K562 (cell line): ENCODE results near the gene STARD13. TPM values are rescaled to one million over a fixed set of nuclear protein-coding genes. Genes with fewer than 3 reads are reported as not detected.

Source experiments
- ATAC-seq: fragments of 200-7000 bp; cut with Tn5 transposase; 3 replicates; pipeline ENCODE4 v1.9.1; 2020; ENCODE audit warnings: moderate library complexity
- BruUV-seq: library from RNA; stranded (reverse); fragments of 400-500 nt; replicated peaks from 2 replicates; lab custom pipeline; 2021; lab: Mats Ljungman, UMichigan
- CTCF ChIA-PET: fragments of 300-600 bp; formaldehyde crosslinking; extraction: SDS; loops from one replicate; lab custom pipeline; 2021; ENCODE audit warnings: low intra/inter-chr PET ratio; lab: Yijun Ruan, JAX
- POLR2A ChIA-PET: fragments of 300-600, 350-650 bp; sonication (Branson Sonifier 250); formaldehyde crosslinking; extraction: SDS; loops from one replicate; lab custom pipeline; 2021; ENCODE audit warnings: antibody characterized with exemption, inconsistent platforms; lab: Yijun Ruan, JAX
- DNase-seq, 4 experiments: peaks; one replicate each; pipeline versions ENCODE4 v3.0.0 to v3.0.0-alpha.2; 2011 to 2018; ENCODE audit warnings: low spot score in 3 of 4, mixed read lengths in 3 of 4; ENCODE audit errors: extremely low read depth in 1 of 4
- FAIRE-seq: peaks from 2 replicates; lab custom pipeline; 2011; peaks lifted over from hg19 to GRCh38; lab: Jason Lieb, UNC
- H2AFZ ChIP-seq: 2 replicates; pipeline ENCODE4 v1.6.0; 2011; ENCODE audit warnings: low read depth, low read length, control low read depth, inconsistent platforms
- H3K27ac ChIP-seq: fragments of 200-600 bp; 3 replicates; pipeline ENCODE4 v1.8.0; 2011; ENCODE audit warnings: low read depth, mild to moderate bottlenecking, control low read depth, inconsistent platforms, low read length, moderate library complexity, mixed read lengths; ENCODE audit errors: extremely low read depth
- H3K27me3 ChIP-seq, 2 experiments: fragments of 300-600 bp in 1 of 2; 2 replicates in 1 of 2; 3 replicates in 1 of 2; pipeline versions ENCODE4 v1.6.0 to v1.8.0; 2011; ENCODE audit warnings: inconsistent platforms in 2 of 2, low read length in 2 of 2, mild to moderate bottlenecking in 1 of 2, mixed read lengths in 1 of 2, moderate library complexity in 1 of 2; ENCODE audit not compliant: control insufficient read depth in 2 of 2, insufficient read depth in 2 of 2
- H3K36me3 ChIP-seq: fragments of 300-600 bp; 3 replicates; pipeline ENCODE4 v1.8.0; 2011; ENCODE audit warnings: mild to moderate bottlenecking, low read length, inconsistent platforms; ENCODE audit not compliant: control insufficient read depth, insufficient read depth
- H3K4me1 ChIP-seq, 2 experiments: fragments of 200-600 bp in 1 of 2; replicated peaks in 1 of 2; 2 replicates in 1 of 2; 3 replicates in 1 of 2; pipeline versions ENCODE4 v1.5.1 to v1.8.0; 2011; ENCODE audit warnings: inconsistent platforms in 2 of 2, low read length in 2 of 2, mild to moderate bottlenecking in 1 of 2, mixed read lengths in 1 of 2, moderate library complexity in 1 of 2; ENCODE audit not compliant: control insufficient read depth in 2 of 2, insufficient read depth in 2 of 2
- H3K4me2 ChIP-seq: 2 replicates; pipeline ENCODE4 v1.6.1; 2011; ENCODE audit warnings: low read length, control low read depth, inconsistent platforms, mixed read lengths; ENCODE audit not compliant: insufficient read depth
- H3K4me3 ChIP-seq: fragments of 200-600 bp; sonication (generic), shearing (Covaris generic); 2 replicates; pipeline ENCODE4 v1.5.1; 2016; ENCODE audit warnings: control low read depth, inconsistent platforms
- H3K79me2 ChIP-seq: fragments of 200-600 bp; 3 replicates; pipeline ENCODE4 v1.8.0; 2011; ENCODE audit warnings: low read length, inconsistent platforms; ENCODE audit not compliant: control insufficient read depth, insufficient read depth
- H3K9ac ChIP-seq, 2 experiments: 2 replicates each; pipeline versions ENCODE4 v1.6.0 to v1.6.1; 2011; ENCODE audit warnings: low read depth in 2 of 2, low read length in 2 of 2, control low read depth in 1 of 2, inconsistent platforms in 1 of 2, mild to moderate bottlenecking in 1 of 2, mixed read lengths in 1 of 2; ENCODE audit not compliant: insufficient read depth in 1 of 2
- H3K9me1 ChIP-seq: one replicate; pipeline ENCODE4 v1.6.0; 2011; ENCODE audit warnings: inconsistent platforms, mild to moderate bottlenecking, low read length, moderate library complexity; ENCODE audit not compliant: control insufficient read depth, insufficient read depth
- H3K9me3 ChIP-seq: replicated peaks from 2 replicates; pipeline ENCODE4 v1.5.1; 2011; ENCODE audit warnings: low read depth, low read length, inconsistent platforms; ENCODE audit not compliant: control insufficient read depth, insufficient read depth
- H4K20me1 ChIP-seq: replicated peaks from 2 replicates; pipeline ENCODE4 v1.6.1; 2011; ENCODE audit warnings: low read length, inconsistent platforms, mixed read lengths; ENCODE audit not compliant: control insufficient read depth, insufficient read depth
- BHLHE40 ChIP-seq: IDR thresholded peaks from 2 replicates; pipeline ENCODE4 v1.6.1; 2011; ENCODE audit warnings: low read length, improper control_type of control experiment
- POLR3A ChIP-seq: IDR thresholded peaks from 2 replicates; pipeline ENCODE4 v1.6.1; 2011; ENCODE audit warnings: borderline replicate concordance, mild to moderate bottlenecking, moderate library complexity; ENCODE audit not compliant: insufficient read length, insufficient read depth; ENCODE audit errors: extremely low read depth
- TBP ChIP-seq: optimal IDR thresholded peaks from 2 replicates; pipeline ENCODE3; 2011; ENCODE audit warnings: low read depth, low read length, improper control_type of control experiment
- WGBS: fragments of 100-300 bp; shearing (Covaris generic); methylation state at CpG from one replicate; pipeline ENCODE4 v1.1.6; 2016; ENCODE audit warnings: low coverage, mixed read lengths; ENCODE audit not compliant: insufficient coverage; ENCODE audit errors: missing lambda C conversion rate; 5-methylcytosine and 5-hydroxymethylcytosine counted together
- in situ Hi-C: fragments of 300-500 bp; cut with MboI; formaldehyde crosslinking; loops from 4 replicates; pipeline ENCODE4 v1.15.0; 2018; ENCODE audit warnings: inconsistent platforms, mixed read lengths
- intact Hi-C: fragments of 100-400 bp; cut with micrococcal nuclease; formaldehyde crosslinking; loops from 2 replicates; pipeline ENCODE4 v1.14.2; 2022
- polyA plus RNA-seq, 8 experiments: library from polyadenylated mRNA; depleted of rRNA in 4 of 8; stranded (reverse) in 5 of 8; unstranded in 3 of 8; fragments of >200 nt; fragmentation: Nextera tagmentation in 2 of 8; fragmentation: Illumina TruSeq in 1 of 8; extraction: Ambion mirVana in 2 of 8; extraction: Trizol in 1 of 8; gene quantifications; 2 replicates each; pipeline versions ENCODE4 v1.2.1 to v1.2.3, GENCODE V29; 2011 to 2014; ENCODE audit warnings: inconsistent platforms in 1 of 8, missing spikeins in 1 of 8
- total RNA-seq, 7 experiments: library from RNA; depleted of rRNA in 6 of 7; stranded (reverse); fragments of >200 nt in 6 of 7; fragmentation: Illumina TruSeq in 2 of 7; extraction: Trizol in 2 of 7; gene quantifications; 2 replicates each; pipeline versions ENCODE4 v1.2.1 to v1.2.3, GENCODE V29; 2011 to 2021; ENCODE audit warnings: low replicate concordance in 1 of 7

STARD13 gene
- total and polyA plus RNA-seq, 9 of the 15 experiments (the other 6 are each of a cell fraction or from before 2014, with no cell fraction given): 0.11 TPM; not detected in 8

GRCh38 chr13:33123066-33123859 lies 162.3 kb downstream of the STARD13 start (continued):
- no peak for TF ChIP-seq POLR3A

- DNase-seq (no peak), ATAC-seq (no peak), FAIRE-seq (no peak)
- no TSS peak for BruUV-seq
- ChIA-PET POLR2A (interaction anchor here (0.6 kb wide), 1 partner anchor 16 kb away, joined by 3 read pairs; no protein-coding TSS in a partner anchor), CTCF (no interaction called here)
- 0% methylated on average over 9 of the region's 10 CpGs for WGBS
- Histone ChIP-seq H3K36me3 (no peaks in the 10 kb centered on the region), H3K4me1 (no peaks in the 10 kb centered on the region), H3K4me3 (no peak overlapping the region), H3K27ac (no peak overlapping the region), H3K79me2 (no peaks in the 10 kb centered on the region), H3K27me3 (no peaks in the 10 kb centered on the region), H3K4me2 (no peak overlapping the region), H3K9me1 (no peaks in the 10 kb centered on the region), H3K9me3 (no peaks in the 10 kb centered on the region), H2AFZ (no peak overlapping the region)
- intact Hi-C loops: no loop called here
- TF ChIP-seq BHLHE40 (no peak), TBP (no peak)
- TF ChIP-seq, all 486 proteins: peak for 0
- Histone ChIP-seq H3K9ac (no peak overlapping the region), H4K20me1 (no peaks in the 10 kb centered on the region)
- in situ Hi-C loops: no loop called here
These were observed 165.6 kb downstream of the STARD13 start for GRCh38 chr13:33119856-33120543.
